GM21619 (cell line): ENCODE measurements around the gene TAS2R14.

Source experiments
- ATAC-seq: cut with Tn5 transposase; IDR thresholded peaks from one replicate; pipeline ENCODE4 v1.9.1; 2021; ENCODE audit not compliant: unreplicated experiment

Gene TAS2R14, protein sequence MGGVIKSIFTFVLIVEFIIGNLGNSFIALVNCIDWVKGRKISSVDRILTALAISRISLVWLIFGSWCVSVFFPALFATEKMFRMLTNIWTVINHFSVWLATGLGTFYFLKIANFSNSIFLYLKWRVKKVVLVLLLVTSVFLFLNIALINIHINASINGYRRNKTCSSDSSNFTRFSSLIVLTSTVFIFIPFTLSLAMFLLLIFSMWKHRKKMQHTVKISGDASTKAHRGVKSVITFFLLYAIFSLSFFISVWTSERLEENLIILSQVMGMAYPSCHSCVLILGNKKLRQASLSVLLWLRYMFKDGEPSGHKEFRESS

DNA sequence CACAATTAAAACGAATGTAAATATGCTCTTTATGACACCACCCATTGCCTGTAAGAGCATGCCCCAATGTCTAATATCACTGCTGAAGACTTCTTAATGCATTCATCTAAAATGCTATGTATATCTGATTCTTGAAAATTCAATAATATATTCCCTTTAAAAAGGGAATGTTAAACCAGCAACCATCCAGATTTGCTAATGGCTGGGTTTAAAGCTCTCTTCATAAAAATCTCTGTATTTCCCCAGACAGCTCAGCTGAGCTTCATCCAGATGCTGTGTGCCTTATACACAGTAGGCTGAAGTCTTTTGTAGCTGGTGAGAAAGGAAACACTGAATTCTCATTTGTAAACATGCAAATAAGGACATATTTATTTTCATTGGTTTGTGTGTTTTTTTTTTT, at the start of gene TAS2R14:
TSS of gene TAS2R14 (minus strand) at position 101 of the 400 bp plus-strand sequence. CDS start at position 45, 56 bp downstream.
- no peak for ATAC-seq

DNA sequence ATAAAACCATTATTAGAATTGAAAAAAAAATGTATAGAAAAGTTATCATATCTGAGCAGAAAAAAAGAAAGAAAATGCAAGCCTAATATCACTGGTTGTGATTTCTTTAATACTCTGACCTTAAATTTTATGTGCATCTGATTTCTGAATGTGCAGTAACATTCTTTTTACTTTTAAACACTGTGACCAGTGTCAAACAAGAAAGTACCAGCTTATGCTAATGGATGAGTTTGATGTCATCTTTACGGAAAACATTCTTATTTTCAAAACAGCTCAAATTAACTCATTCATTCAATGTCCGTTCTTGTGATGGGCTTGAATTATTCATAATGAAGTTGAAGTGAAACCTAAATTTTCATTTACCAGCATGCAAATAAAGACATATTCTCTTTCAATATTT, 47.7 kb upstream of the TAS2R14 start, which contains the start of gene TAS2R50:
TSS of gene TAS2R50 (minus strand) at position 101 of the 400 bp plus-strand sequence. CDS start at position 49, 52 bp downstream.
- ATAC-seq: no peak

DNA sequence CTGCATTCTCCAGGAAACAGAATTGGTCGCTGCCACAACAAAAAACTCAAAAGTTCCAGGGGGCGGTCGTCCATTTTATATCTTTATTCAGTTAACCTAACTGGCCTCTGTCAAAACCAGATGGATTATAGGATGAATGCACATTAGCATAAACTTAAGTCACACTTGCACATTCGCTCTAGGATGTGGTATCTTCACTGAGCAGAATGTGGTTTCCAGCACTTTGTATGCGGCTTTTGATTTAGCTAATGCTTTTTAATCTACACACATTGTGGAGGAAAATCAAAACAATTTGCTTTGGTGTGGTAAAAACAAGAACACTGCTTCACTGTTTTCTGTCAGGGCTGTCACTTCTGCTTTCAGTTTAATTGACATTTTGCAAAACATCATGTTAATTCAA, 43.2 kb upstream of the TAS2R14 start:
- ATAC-seq: no peak

DNA sequence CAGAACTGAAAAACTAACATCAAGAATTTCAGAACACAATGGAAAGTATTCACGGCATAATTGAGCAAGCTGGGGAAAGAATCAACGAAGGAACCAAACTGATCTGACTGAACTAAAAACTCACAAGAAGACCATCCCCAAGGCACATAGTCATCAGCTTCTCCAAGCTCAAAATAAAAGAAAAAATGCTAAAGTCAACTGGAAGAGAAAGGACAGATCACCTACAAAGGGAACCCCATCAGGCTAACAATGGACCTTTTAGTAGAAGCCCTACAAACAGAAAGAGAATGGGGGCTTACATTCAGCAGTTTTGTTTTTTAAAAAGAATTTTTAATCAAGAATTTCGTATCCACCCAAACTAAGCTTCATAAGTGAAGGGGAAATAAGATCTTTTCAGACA, 35.9 kb upstream of the TAS2R14 start:
- no peak for ATAC-seq

DNA sequence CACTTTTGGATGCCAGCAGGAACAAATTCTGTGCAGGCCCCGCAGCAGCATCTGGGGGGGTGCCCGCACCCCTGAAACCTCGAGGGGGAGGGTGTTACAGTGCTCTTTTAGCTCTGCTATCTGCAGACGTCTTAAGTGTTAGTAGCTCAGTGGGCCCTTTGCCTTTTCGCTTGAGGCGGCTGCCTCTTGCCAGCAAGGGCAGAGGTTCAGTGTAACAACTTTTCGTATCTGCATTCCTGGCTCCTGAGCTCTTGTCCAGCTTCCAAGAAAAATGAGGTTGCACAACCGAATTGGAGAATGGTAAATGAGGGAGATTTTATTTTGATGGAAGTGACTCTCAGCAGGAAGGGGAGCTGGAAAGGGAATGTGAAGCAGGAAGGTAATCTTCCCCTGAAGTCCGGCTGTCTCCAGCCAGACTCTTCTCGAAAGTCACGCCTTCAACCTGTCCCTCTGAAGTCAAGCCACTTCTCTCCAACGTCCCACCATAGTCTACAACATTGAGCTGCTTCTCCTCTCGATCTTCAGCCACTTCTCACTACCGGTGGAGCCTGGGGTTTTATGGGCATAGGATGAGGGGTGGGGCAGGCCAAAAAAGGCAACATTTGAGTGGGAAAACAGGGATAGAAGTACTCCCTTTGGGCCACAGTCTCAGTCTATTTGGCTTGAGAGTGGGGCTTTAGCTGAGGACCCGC, 29.8 kb upstream of the TAS2R14 start:
- no peak for ATAC-seq

DNA sequence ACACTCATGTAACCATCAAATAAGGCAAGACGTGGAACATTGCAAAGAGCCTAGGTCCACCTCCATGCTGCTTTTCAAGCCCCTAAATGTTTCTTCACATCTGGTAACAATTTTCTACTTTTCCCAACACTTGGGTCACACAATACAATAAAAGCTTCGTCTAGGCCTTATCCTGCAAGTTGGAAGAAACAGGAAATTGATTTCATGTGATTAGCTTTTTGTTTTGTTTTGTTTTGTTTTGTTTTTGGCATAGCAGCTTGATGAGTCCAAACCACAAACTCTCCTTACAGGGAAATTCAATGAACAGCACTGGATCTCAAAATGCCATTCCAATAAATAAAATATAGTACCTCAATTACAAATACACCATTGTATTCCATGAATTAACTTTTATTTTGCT, 28.3 kb upstream of the TAS2R14 start:
- ATAC-seq: no peak

DNA sequence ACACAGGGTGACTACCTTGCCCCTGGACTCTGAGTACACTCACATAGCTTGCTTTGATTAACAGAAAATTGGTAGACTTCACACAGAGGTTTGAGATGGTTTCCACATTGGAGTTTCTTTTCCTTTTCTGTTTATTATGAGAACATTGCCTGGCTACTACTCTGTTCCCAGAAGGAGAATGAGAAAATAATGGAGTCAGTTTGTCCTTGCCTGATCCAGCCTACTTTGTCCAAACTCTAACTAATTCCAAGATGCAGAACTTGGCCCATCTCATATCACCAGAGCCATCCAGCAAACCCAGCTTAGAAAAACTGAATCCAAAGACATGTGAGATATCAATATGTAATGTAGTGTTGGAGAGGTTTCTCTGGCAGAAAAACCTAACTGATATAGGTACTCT, 27.3 kb upstream of the TAS2R14 start:
- no peak for ATAC-seq

DNA sequence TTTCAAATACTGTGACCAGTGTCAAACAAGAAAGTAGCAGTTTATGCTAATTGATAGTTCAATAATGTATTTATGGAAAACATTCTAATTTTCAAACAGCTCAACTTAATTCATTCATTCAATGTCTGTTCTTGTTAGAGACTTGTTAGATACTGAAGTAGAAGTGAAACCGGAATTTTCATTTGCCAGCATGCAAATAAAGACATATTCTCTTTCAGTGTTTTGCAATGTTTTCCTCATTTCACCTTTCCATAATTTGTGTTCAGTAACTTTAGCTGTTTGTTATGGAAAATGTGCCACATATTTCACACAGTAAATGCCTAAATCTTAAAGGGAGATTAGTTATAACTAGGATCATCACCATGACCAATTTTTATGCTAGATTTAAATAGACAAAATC, 26.4 kb upstream of the TAS2R14 start:
- ATAC-seq: no peak

DNA sequence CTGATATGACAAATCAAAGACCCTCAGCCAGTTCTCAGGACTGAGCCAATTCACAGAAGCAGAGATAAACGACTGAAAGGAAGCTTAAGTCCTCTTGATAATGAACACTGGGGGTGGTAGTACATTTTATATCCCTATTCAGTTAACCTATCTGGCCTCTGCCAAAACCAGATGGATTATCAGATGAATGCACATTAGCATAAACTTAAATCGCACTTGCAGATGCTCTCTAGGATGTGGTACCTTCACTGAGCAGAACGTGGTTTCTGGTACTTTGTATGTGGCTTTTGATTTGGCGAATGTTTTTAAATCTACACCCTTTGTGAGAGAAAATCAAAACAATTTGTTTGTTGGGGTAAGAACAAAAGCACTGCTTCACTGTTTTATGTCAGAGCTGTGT, 21.1 kb upstream of the TAS2R14 start:
- ATAC-seq: no peak

DNA sequence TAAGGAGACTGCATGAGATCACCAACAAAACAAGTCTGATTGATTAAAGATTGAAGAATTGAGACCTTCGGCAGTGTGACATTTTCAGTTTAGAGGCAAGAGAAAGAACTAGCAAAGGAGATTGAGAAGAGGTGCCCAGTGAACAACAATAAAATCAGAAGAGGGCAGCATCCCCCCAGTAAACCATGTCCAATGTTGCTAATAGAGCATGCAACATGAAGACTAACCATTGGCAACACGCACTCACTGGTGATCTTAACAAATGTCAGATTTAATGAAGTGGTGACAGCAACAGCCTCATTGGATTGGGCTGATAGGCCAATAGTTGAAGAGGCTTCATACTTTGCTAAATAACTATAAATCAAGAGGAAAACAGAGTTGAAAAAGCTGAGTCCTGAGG, 20.7 kb upstream of the TAS2R14 start:
- no peak for ATAC-seq

DNA sequence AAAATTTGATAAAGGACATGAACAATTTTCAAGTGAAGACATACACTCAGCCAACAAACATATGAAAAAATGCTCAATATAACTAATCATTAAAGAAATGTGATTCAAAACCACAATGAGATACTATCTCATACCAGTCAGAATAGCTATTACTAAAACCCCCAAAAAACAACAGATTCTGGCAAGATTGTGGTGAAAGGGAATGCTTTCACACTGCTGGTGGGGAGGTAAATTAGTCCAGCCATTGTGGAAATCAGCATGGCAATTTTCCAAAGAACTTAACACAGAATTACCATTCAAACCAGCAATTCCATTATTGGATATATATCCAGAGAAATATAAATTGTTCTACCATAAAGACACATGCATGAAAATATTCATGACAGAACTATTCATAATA, 18.7 kb upstream of the TAS2R14 start:
- ATAC-seq: no peak

DNA sequence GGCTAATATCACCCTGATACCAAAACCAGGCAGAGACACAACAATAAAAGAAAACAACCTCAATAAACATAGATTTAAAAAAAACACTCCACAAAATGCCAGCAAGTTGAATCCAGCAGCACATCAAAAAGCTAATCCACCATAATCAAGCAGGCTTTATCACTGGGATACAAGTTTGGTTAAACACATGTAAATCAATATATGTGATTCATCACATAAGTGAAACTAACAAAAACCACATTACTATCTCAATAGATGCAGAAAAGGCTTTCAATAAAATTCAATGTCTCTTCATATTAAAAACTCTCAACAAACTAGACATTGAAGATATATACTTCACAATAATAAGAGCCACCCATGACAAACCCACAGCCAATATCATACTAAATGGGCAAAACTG, 17.0 kb upstream of the TAS2R14 start:
- ATAC-seq: no peak

DNA sequence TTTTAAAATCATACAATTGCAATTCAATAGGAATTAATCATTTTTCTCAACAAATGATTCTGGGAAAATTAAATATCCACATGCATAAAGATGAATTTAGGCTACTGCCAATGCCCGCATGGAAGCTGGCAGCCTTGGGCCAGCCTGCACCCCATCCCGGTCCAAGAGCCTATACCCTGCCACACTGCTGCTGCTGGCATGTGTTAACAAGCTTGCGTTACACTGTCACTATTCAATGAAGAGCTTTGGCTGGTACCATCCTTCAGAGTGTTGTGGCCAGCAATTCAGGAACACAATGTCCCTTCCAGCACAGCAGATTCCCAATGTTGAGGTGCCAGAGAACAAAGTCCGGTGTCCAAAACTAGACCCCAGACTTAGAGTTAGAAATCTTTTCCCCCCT, 13.6 kb upstream of the TAS2R14 start:
- no peak for ATAC-seq

DNA sequence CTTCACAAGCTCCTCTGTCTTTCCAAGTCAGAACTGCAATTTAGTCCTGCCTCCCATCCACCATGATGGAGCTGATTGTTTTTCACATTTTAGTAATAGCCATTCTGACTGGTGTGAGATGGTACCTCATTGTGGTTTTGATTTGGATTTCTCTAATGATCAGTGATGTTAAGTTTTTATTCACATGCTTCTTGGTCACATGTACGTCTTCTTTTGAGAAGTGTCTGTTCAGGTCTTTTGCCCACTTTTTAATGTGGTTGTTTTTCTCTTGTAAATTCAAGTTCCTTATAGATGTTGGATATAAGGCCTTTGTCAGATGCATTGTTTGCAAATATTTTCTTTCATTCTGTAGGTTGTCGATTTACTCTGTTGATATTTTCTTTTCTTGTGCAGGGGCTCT, 4.1 kb upstream of the TAS2R14 start:
- ATAC-seq: no peak

DNA sequence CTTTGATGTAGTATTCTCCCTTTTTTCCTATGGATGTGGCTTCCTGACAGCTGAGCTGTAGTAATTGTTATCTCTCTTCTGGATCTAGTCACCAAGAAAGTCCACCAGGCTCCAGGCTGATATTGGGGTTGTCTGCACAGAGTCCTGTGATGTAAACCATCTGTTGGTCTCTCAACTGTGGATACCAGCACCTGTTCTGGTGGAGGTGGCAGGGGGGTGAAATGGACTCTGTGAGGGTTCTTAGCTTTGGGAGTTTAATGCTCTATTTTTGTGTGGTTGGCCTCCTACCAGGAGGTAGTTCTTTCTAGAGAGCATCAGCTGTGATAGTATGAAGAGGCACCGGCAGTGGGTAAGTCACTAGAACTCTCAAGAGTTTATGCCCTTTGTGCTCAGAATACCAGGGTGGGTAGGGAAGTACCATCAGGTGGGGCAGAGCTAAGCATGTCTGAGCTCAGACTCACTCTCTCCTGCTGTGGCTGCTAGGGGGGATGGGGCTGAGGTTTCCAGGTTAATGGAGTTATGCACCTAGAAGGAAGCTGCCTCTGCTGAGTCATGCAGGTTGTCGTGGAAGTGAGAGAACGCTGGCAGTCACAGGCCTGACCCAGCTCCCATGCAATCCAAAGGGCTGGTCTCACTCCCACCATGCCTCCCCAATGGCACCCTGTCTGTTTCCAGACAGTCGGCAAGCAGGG, 3.0 kb upstream of the TAS2R14 start:
- ATAC-seq: no peak

DNA sequence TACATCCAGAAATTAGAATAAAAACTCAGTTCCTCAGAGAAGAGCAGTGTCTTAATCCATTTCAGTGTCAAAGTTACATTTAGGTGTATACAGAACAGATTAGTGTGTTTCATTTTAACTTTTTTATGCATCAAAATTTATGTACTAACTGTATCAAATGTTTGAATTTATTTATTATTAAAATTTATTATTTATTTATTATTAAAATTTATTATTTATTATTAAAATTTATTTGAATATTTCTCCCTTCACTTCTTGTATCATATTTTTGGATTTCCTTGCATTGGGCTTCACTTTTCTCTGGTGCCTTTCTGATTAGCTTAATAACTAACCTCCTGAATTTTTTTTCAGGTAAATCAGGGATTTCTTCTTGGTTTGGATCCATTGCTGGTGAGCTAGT, 2.3 kb upstream of the TAS2R14 start:
- no peak for ATAC-seq

DNA sequence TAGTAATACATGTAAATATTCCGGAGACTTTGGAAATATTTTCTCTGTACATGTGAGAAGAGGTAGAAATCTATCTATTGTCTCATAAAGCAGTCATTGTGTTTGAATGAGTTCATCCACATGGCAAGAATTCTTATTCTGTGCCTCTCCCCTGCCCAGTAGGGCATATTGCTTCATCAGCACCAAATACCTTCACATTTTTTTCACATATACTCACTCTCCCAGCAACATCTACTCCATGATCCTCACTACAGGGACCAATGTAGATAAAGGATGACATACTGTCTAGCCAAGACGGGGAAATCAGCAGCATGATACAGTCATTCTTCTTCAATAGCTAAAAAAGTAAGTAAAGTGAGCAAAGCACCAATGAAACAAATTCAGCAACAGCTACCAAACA, 1.3 kb upstream of the TAS2R14 start:
- ATAC-seq: no peak

DNA sequence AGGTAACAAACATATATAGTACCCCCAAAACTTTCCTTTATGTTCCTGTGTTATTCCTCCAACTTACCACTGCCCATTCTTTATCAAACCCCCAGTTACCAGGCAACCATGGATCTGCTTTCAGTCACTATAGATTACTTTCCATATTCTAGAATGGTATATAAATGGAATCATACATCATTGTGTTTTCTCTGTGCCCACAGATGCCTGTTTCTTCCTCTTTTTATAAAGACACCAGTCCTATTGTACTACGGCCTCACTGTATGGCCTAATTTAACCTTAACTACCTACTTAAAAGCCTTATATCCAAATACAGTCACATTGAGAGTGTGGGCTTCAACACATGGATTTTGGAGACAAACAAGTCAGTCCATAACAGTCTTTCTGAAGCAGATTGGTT, 2.6 kb downstream of the TAS2R14 start:
- ATAC-seq: no peak

DNA sequence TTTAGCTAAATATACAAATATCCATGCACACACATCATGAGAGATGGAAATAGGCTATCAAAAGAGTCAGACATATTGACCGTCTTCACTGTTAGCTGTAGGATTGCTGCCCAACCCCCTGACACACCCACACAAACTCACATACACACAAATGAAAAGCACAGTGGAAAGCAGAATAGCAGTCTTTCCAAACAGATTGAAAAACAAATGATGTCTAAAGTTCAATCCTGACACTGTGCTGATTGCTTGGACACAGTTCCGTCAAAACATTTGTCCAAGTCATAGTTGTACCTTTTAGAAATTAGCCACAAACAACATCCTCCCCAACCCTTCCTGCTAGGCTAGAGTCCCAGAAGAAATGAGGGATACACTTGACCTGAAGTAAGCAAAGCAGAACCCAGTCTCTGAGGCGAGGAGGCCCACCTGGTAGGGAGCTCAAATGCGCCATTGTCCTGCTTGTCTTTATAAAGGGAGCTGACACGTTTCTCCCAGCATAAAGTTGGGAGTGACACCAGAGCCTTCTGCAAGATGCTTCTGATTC, 10.2 kb downstream of the TAS2R14 start, which contains the start of gene PRH2:
TSS of gene PRH2 (plus strand) at position 491 of the 541 bp plus-strand sequence. CDS start at position 529, 38 bp downstream.
- no peak for ATAC-seq

DNA sequence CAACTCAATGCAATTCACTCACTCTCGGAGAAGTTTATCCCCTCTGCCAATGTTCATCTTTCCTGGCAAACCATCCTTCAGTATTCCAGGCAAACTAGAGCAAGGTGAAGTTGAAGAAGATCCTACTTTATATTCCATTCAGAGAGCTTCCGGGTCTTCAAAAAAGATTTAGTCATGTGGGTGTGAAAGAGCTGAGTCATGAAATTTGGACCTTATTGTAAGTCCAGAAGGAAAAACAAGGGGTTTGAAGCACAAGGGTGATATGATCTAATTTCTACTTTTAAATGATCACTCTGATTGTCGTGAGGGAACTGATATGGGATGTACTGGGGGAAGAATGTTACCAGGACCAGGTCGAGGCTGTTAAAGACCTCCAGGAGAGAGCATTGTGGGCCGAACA, 12.8 kb downstream of the TAS2R14 start:
- ATAC-seq: no peak

DNA sequence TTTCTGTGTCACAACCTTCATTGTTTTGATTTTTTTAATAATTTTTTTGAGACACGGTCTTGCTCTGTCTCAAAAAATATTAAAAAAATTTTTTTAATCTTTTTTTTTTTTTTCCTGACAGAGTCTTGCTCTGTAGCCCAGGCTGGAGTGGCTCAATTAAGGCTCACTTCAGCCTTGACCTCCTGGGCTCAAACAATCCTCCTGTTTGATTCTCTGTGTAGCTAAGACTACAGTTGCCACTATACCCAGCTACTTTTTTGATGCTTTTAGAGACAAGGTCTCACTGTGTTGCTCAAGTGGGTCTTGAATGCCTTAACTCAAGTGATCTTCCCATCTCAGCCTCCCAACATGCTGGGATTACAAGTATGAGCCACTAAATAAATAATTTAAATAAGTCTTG, 19.3 kb downstream of the TAS2R14 start:
- ATAC-seq: no peak

DNA sequence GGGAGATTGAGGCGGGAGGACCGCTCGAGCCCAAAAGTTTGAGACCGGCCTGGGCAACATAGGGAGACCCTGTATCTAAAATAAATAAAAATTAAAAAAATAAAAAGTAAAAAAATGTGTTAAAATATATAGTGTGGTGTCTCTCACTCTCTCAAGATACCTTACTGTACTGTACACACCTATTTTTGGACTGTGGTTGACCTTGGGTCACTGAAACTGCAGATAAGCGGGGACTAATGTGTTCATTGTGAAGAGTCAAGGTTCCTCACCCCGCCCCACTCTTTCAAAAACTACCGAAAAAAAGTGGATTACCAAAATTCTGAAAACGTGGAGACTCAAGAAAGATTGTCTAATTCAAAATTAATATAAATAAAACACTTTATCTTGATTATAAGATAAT, 28.7 kb downstream of the TAS2R14 start:
- ATAC-seq: no peak
